HG02642 (cell line): ENCODE data around the gene FYB1.
"Not testable (repeated sequence)": the region's sequence is repeated elsewhere in the genome, so short reads cannot be mapped to it uniquely, and the experiment has no call there.

Experiments used
- ATAC-seq: cut with Tn5 transposase; IDR thresholded peaks from one replicate; pipeline ENCODE4 v1.9.1; 2021; ENCODE audit warnings: mild to moderate bottlenecking; ENCODE audit not compliant: unreplicated experiment, poor library complexity

The FYB1 gene

GRCh38 chr5:39191216-39191615, 28.1 kb downstream of the FYB1 start:
- ATAC-seq, result no peak

GRCh38 chr5:39190311-39191102, 28.9 kb downstream of the FYB1 start:
- ATAC-seq, result no peak

GRCh38 chr5:39189292-39189955, 29.9 kb downstream of the FYB1 start:
- ATAC-seq, result no peak

- no peak for ATAC-seq
Observed at GRCh38 chr5:39187831-39188731, 31.3 kb downstream of the FYB1 start.

- no peak for ATAC-seq
Observed at GRCh38 chr5:39186722-39187539, 32.4 kb downstream of the FYB1 start.

GRCh38 chr5:39186289-39186688, 33.1 kb downstream of the FYB1 start:
- ATAC-seq, result no peak

- no peak for ATAC-seq
Observed at GRCh38 chr5:39185761-39186160, 33.6 kb downstream of the FYB1 start.

- not testable (repeated sequence) for ATAC-seq
Observed at GRCh38 chr5:39179561-39179960, 39.8 kb downstream of the FYB1 start.

GRCh38 chr5:39178861-39179260, 40.5 kb downstream of the FYB1 start:
- ATAC-seq, result no peak

- no peak for ATAC-seq
Observed at GRCh38 chr5:39178171-39178570, 41.2 kb downstream of the FYB1 start.

GRCh38 chr5:39177631-39177964, 41.8 kb downstream of the FYB1 start:
- no peak for ATAC-seq

- no peak for ATAC-seq
Observed at GRCh38 chr5:39176759-39177630, 42.4 kb downstream of the FYB1 start.

GRCh38 chr5:39175273-39175955, 43.9 kb downstream of the FYB1 start:
- ATAC-seq, result no peak

- no peak for ATAC-seq
Observed at GRCh38 chr5:39173069-39173468, 46.3 kb downstream of the FYB1 start.

GRCh38 chr5:39172593-39172992, 46.8 kb downstream of the FYB1 start:
- ATAC-seq, result no peak

GRCh38 chr5:39171647-39172046, 47.7 kb downstream of the FYB1 start:
- no peak for ATAC-seq

GRCh38 chr5:39169081-39169480, 50.3 kb downstream of the FYB1 start:
- no peak for ATAC-seq

GRCh38 chr5:39167972-39168342, 51.4 kb downstream of the FYB1 start:
- ATAC-seq, result no peak
